Lung (tissue), 12 donors: Measurements from ENCODE around the gene CCNJ. TPM values are rescaled to one million over a fixed set of nuclear protein-coding genes. Genes with fewer than 3 reads are reported as not detected.
A peak's percentile ranks its signal among the peaks of the same experiment; 100 is the strongest.

ENCODE experiments used
- ATAC-seq: fragments of 200-7000 bp; cut with Tn5 transposase; one replicate; pipeline ENCODE4 v1.9.1; 2020; ENCODE audit warnings: moderate number of reproducible peaks; ENCODE audit not compliant: insufficient read depth, low FRiP score
- DNase-seq, 3 donors: peaks; one replicate each; pipeline ENCODE4 v3.0.0-alpha.2; 2013 to 2017
- H3K27ac ChIP-seq, 2 donors: one replicate each; pipeline ENCODE4 v1.5.1; 2013; ENCODE audit warnings: mild to moderate bottlenecking in 2 of 2, moderate library complexity in 2 of 2, control low read depth in 1 of 2, inconsistent platforms in 1 of 2, low read depth in 1 of 2, low read length in 1 of 2
- H3K27me3 ChIP-seq, 3 donors: one replicate each; pipeline ENCODE4 v1.5.1; 2013; ENCODE audit warnings: low read length in 2 of 3; ENCODE audit not compliant: control insufficient read depth in 3 of 3, insufficient read depth in 3 of 3
- H3K36me3 ChIP-seq, 4 donors: one replicate each; pipeline ENCODE4 v1.5.1; 2013; ENCODE audit warnings: low read length in 4 of 4, mild to moderate bottlenecking in 1 of 4, moderate library complexity in 1 of 4; ENCODE audit not compliant: control insufficient read depth in 4 of 4, insufficient read depth in 4 of 4
- H3K4me1 ChIP-seq, 5 donors: one replicate each; pipeline ENCODE4 v1.5.1; 2013; ENCODE audit warnings: low read length in 5 of 5, mild to moderate bottlenecking in 2 of 5, moderate library complexity in 1 of 5; ENCODE audit not compliant: control insufficient read depth in 5 of 5, insufficient read depth in 5 of 5
- H3K4me3 ChIP-seq: one replicate; pipeline ENCODE4 v1.5.1; 2013; ENCODE audit warnings: mild to moderate bottlenecking, control low read depth, moderate library complexity
- H3K9ac ChIP-seq, 2 donors: one replicate each; pipeline ENCODE4 v1.5.1; 2013; ENCODE audit warnings: low read length in 2 of 2, control low read depth in 1 of 2; ENCODE audit not compliant: insufficient read depth in 1 of 2
- H3K9me3 ChIP-seq, 4 donors: one replicate each; pipeline ENCODE4 v1.5.1; 2013; ENCODE audit warnings: low read length in 3 of 4, mild to moderate bottlenecking in 1 of 4, moderate library complexity in 1 of 4; ENCODE audit not compliant: control insufficient read depth in 4 of 4, insufficient read depth in 3 of 4
- CTCF ChIP-seq: IDR thresholded peaks from 2 replicates; pipeline ENCODE4 v1.5.1; 2012; ENCODE audit warnings: mild to moderate bottlenecking; ENCODE audit errors: control extremely low read depth, extremely low read depth
- WGBS, 2 donors: extraction: QIAGEN DNeasy Blood & Tissue Kit; methylation state at CpG; one replicate each; pipeline ENCODE4 v1.1.7; 2013; 5-methylcytosine and 5-hydroxymethylcytosine counted together
- polyA plus RNA-seq, 2 donors: library from polyadenylated mRNA; stranded (reverse); fragments of 200-250 nt; gene quantifications; one replicate each; pipeline ENCODE4 v1.2.1, GENCODE V29; 2013
- total RNA-seq, 2 donors: library from RNA; depleted of rRNA in 1 of 2; stranded (reverse); fragments of >200 nt in 1 of 2; gene quantifications; one replicate each; pipeline ENCODE4 v1.2.1, GENCODE V29; 2014 to 2021
- donor health status: control.
- donor health status: control.
- donor health status: Bipolar disorder and iron deficiency.
- donor health status: healthy.
- donor health status: DM: yes; HTN: yes; CAD: no.

The CCNJ gene
- total and polyA plus RNA-seq, 4 donors, result 2.4 to 9.0 (median 5.8) TPM

DNA sequence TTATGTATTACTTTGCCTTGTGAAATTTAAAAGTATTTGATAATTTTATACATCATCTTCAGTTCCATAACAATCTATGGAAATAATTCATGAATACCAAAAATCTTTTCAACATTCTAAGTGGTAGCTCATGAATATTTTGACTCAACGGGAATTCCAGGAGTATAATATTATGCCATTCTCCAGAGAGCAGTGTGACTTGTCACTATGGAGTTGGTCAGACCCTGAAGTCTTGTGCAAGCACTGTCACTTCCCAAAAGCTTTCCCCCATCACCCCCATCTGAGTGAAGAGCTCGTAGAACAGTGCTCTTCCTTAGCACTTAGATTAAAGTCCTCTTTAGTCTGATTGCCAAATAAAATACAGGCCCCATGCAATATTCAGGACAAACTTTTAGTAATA is 29.4 kb upstream of the CCNJ start:
- TF ChIP-seq CTCF, result no peak
- Histone ChIP-seq H3K36me3 (no peaks in the 10 kb centered on the region), H3K9ac (no peak overlapping the region), H3K9me3 (no peaks in the 10 kb centered on the region), H3K4me1 (peaks cover 0 to 4% (median 0%) of the 10 kb centered on the region in 5 donors), H3K27me3 (no peaks in the 10 kb centered on the region), H3K4me3 (no peak overlapping the region), H3K27ac (no peak overlapping the region)
- no peak for DNase-seq
- no peak for ATAC-seq
- WGBS, 2 donors, result 61 to 79% methylated on average over 2 of the region's 2 CpGs

DNA sequence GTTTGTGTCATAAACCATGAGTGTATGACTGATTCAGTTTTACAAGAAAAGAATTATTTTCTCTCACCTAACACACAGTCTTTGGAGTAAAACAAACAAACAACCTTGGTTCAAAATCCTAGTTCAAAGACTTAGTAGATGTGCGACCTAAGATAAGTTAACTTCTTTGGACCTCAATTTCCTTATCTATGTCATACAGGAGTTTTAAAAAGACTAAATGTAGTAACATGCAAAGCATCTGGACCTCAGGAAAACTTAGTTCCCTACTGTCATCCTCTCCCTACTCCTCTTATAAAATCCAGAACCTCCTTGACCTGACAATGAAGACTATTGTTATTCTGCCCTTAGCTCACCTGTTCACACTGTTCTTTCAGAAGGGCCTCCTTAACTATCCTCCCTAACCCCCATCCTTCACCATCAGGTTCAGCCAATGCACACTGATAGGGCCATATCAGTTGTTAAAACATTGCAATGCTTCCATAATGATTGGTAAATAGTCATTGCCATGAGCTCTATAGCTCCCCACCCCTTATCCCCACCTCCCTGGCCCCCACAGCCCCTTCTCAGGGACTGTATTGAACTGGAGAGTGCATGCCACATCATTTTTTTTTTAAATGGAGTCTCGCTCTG is 28.8 kb upstream of the CCNJ start:
- H3K9ac ChIP-seq, result no peak overlapping the region
- no peak for TF ChIP-seq CTCF
- ATAC-seq (no peak), DNase-seq (no peak)
- no peaks in the 10 kb centered on the region for H3K9me3 ChIP-seq
- H3K27ac ChIP-seq, result no peak overlapping the region
- H3K4me1 ChIP-seq, result peaks cover 0 to 4% (median 0%) of the 10 kb centered on the region in 5 donors
- no peak overlapping the region for H3K4me3 ChIP-seq
- H3K36me3 ChIP-seq, result no peaks in the 10 kb centered on the region
- no peaks in the 10 kb centered on the region for H3K27me3 ChIP-seq
- WGBS, 2 donors, result 94 to 98% methylated on average over 2 of the region's 2 CpGs

DNA sequence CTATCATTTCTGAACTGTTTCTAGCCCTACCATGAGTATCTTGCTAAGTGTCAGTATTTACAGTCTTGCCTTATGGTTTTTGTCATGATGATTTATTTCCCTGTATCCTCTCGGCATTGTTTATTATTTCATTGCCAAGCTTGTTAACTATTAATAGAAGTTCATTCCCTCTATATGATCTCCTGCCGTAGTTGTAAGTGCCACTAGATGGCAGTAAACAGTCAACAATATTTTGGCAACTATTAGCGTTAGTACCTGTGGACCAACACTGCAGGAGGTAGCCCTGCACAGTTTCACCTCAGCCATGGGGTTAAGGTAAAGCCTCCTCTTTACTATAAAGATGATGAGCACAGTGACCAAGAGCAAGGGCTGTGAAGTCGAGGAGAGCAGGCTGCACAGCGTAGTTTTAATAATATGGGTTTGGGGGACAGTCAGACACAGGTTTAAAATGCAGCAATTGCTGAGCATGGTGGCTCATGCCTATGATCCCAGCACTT is 26.1 kb upstream of the CCNJ start:
- peak; percentile 75 for TF ChIP-seq CTCF
- H3K27me3 ChIP-seq, result no peaks in the 10 kb centered on the region
- H3K4me1 ChIP-seq, result peaks cover 0 to 4% (median 0%) of the 10 kb centered on the region in 5 donors
- H3K36me3 ChIP-seq, result no peaks in the 10 kb centered on the region
- H3K9ac ChIP-seq, result no peak overlapping the region
- no peak overlapping the region for H3K4me3 ChIP-seq
- no peak overlapping the region for H3K27ac ChIP-seq
- no peaks in the 10 kb centered on the region for H3K9me3 ChIP-seq
- no peak for ATAC-seq
- DNase-seq, result peak; percentile 53 to 96 (median 93)
- 20 to 21% methylated on average over 5 of the region's 5 CpGs for WGBS, 2 donors

DNA sequence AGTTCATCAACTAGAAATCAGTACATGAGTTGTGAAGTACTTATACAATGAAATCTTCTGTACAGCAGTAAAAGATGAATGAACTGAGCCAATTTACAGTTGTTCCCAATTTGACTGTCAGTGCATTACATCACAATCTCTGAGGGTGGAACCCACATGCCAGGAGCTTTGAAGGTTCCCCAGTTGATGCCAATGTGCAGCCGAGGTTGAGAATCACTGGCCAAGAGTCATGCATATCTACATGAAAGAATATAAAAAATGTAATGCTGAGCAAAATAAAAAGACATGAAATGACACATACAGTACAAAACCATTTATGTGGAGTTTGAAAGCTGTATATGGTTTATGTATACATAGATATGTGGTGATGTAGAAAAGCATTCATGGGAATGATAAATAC is 22.1 kb upstream of the CCNJ start:
- no peak for TF ChIP-seq CTCF
- 84 to 92% methylated on average over 1 of the region's 1 CpG for WGBS, 2 donors

More for the DNA sequence above, 22.1 kb upstream of the CCNJ start:
- H3K4me3 ChIP-seq, result no peak overlapping the region
- DNase-seq (no peak), ATAC-seq (no peak)
- no peaks in the 10 kb centered on the region for H3K9me3 ChIP-seq
- H3K9ac ChIP-seq, result no peak overlapping the region
- no peaks in the 10 kb centered on the region for H3K27me3 ChIP-seq
- H3K4me1 ChIP-seq, result peaks cover 0 to 4% (median 0%) of the 10 kb centered on the region in 5 donors
- no peaks in the 10 kb centered on the region for H3K36me3 ChIP-seq
- H3K27ac ChIP-seq, result no peak overlapping the region
